ENCODE results near the gene ERN2.

ERN2 gene

DNA sequence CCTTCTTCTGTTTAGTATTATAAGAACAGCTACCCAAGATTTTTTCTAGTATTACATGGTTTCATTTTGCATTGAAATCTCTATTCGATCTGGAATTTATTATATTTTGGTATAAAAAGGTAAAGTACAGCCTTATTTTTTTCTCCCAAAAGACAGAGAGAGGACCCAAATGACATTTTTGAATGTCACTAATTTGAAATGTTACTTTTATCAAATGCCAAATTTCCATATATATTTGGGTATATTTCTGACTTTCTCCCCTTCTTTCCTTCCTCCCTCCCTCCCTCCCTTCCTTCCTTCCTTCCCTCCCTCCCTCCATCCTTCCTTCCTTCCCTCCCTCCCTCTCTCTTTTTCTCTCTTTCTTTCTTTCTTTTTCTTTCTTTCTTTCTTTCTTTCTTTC lies 35.6 kb upstream of the ERN2 start:
- Histone ChIP-seq H3K4me3 (ENCODE audit: low read length) (no peak overlapping the region), H3K9me3 (ENCODE audit: control insufficient read depth, insufficient read depth, low read length) (no peaks in the 10 kb centered on the region), H3K79me2 (ENCODE audit: control insufficient read depth, low read length) (no peaks in the 10 kb centered on the region), H3K4me1 (ENCODE audit: control insufficient read depth, low read length) (no peaks in the 10 kb centered on the region), H3K36me3 (ENCODE audit: control insufficient read depth, low read length) (no peaks in the 10 kb centered on the region), H3F3A (ENCODE audit: control insufficient read depth, insufficient read depth) (no peaks in the 10 kb centered on the region), H3K9me2 (replicated peaks; ENCODE audit: control insufficient read depth, low read length) (no peaks in the 10 kb centered on the region), H3K4me2 (ENCODE audit: low read length) (no peak overlapping the region), H4K20me1 (ENCODE audit: control insufficient read depth, insufficient read depth, low read depth, low read length) (no peaks in the 10 kb centered on the region), H3K27me3 (ENCODE audit: control insufficient read depth, low read length) (no peaks in the 10 kb centered on the region), H3K27ac (ENCODE audit: low read depth, low read length) (no peak overlapping the region)
- no peak for TF ChIP-seq EZH2phosphoT487 (IDR thresholded peaks at IDR 0.05; ENCODE audit: borderline replicate concordance, low read length)

DNA sequence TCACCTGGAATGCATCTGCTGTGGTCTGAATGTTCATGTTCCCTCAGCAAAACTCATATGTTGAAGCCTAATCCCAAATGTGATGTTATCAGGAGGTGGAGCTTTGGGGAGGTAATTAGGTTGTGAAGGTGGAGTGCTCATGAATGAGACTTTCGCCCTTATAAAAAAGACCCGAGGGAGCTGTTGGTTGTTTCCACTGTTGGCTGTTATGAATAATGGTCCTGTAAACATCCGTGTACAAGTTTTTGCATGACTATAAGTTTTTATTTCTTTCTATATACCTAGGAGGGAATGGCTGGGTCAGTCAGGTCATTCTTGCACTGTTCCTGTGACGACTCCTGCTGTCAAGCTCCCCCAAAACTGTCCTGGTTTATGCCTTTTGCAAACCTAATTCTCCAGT lies 32.2 kb upstream of the ERN2 start:
- TF ChIP-seq CTCF (IDR thresholded peaks at IDR 0.05; ENCODE audit: low read depth, low read length, poor library complexity, severe bottlenecking) = no peak
- TF ChIP-seq EZH2phosphoT487 (IDR thresholded peaks at IDR 0.05; ENCODE audit: borderline replicate concordance, low read length) = no peak
- no peaks in the 10 kb centered on the region for H4K20me1 ChIP-seq (ENCODE audit: control insufficient read depth, insufficient read depth, low read depth, low read length)

DNA sequence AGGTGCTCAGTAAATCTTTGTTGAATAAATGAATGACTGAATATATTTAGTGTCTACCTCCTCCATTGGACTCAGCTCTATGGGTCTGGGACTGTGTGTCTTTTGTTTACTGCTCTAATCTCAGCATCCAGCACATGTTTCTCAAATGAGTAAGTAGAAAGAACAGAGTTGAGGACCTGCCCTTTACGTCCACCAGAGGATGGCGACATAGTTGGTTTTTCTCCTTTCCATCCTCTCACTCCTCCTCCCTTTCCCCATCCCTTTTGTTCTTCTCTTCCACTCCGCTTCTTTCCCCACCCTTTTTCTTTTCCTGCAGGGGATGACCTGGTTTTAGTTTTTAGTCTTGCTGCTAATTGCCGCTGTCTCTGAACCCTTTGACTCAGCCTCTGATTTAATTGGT lies 29.7 kb upstream of the ERN2 start:
- Histone ChIP-seq H4K20me1 (ENCODE audit: control insufficient read depth, insufficient read depth, low read depth, low read length) (no peaks in the 10 kb centered on the region), H3K27me3 (ENCODE audit: control insufficient read depth, low read length) (no peaks in the 10 kb centered on the region), H3K4me1 (ENCODE audit: control insufficient read depth, low read length) (no peaks in the 10 kb centered on the region), H3K4me3 (ENCODE audit: low read length) (no peak overlapping the region), H3K79me2 (ENCODE audit: control insufficient read depth, low read length) (no peaks in the 10 kb centered on the region), H3K27ac (ENCODE audit: low read depth, low read length) (no peak overlapping the region), H3K9me3 (ENCODE audit: control insufficient read depth, insufficient read depth, low read length) (no peaks in the 10 kb centered on the region), H3K9me2 (replicated peaks; ENCODE audit: control insufficient read depth, low read length) (no peaks in the 10 kb centered on the region), H3K4me2 (ENCODE audit: low read length) (no peak overlapping the region), H3K36me3 (ENCODE audit: control insufficient read depth, low read length) (no peaks in the 10 kb centered on the region), H3F3A (ENCODE audit: control insufficient read depth, insufficient read depth) (no peaks in the 10 kb centered on the region)
- no peak for TF ChIP-seq CTCF (IDR thresholded peaks at IDR 0.05; ENCODE audit: low read depth, low read length, poor library complexity, severe bottlenecking)
- TF ChIP-seq EZH2phosphoT487 (IDR thresholded peaks at IDR 0.05; ENCODE audit: borderline replicate concordance, low read length) = no peak

More for the DNA sequence above, 32.2 kb upstream of the ERN2 start:
- H3K9me2 ChIP-seq (replicated peaks; ENCODE audit: control insufficient read depth, low read length) = no peaks in the 10 kb centered on the region
- no peak overlapping the region for H3K27ac ChIP-seq (ENCODE audit: low read depth, low read length)
- H3F3A ChIP-seq (ENCODE audit: control insufficient read depth, insufficient read depth) = no peaks in the 10 kb centered on the region
- no peaks in the 10 kb centered on the region for H3K79me2 ChIP-seq (ENCODE audit: control insufficient read depth, low read length)
- H3K4me2 ChIP-seq (ENCODE audit: low read length) = no peak overlapping the region
- H3K27me3 ChIP-seq (ENCODE audit: control insufficient read depth, low read length) = no peaks in the 10 kb centered on the region
- no peaks in the 10 kb centered on the region for H3K9me3 ChIP-seq (ENCODE audit: control insufficient read depth, insufficient read depth, low read length)
- no peak overlapping the region for H3K4me3 ChIP-seq (ENCODE audit: low read length)
- no peaks in the 10 kb centered on the region for H3K4me1 ChIP-seq (ENCODE audit: control insufficient read depth, low read length)
- H3K36me3 ChIP-seq (ENCODE audit: control insufficient read depth, low read length) = no peaks in the 10 kb centered on the region

DNA sequence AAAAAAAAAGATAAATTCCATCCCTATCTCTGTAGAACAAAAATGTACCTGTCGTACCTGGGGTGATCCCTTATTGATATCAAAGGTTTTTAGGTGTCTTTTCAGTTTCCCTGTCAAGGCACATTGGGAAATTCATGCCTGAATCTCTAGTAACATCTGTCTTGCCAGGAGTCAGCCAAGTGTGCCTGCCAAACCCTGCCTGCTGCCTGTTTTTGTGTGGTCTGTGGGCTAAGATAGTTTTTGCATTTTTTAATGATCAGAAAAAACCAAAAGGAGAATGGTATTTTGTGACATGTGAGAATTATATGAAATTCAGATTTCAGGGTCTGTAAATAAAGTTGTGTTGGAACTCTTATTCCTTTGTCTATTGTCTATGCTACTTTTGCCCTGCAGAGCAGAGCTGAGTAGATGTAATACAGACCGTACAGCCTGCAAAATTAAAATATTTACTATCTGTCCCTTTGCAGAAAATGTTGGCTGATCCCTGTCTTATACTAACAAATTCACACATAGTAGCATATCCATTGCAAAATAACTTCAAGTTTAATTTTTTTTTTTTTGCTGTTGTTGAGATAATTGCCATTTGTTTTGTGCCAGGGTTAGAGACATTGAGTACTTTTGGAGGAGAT lies 28.8 kb upstream of the ERN2 start:
- H3K4me1 ChIP-seq (ENCODE audit: control insufficient read depth, low read length) = no peaks in the 10 kb centered on the region
- H3K4me3 ChIP-seq (ENCODE audit: low read length) = no peak overlapping the region
- TF ChIP-seq CTCF (IDR thresholded peaks at IDR 0.05; ENCODE audit: low read depth, low read length, poor library complexity, severe bottlenecking) (no peak), EZH2phosphoT487 (IDR thresholded peaks at IDR 0.05; ENCODE audit: borderline replicate concordance, low read length) (no peak)
- H3K36me3 ChIP-seq (ENCODE audit: control insufficient read depth, low read length) = no peaks in the 10 kb centered on the region
- no peaks in the 10 kb centered on the region for H3K27me3 ChIP-seq (ENCODE audit: control insufficient read depth, low read length)
- H3K27ac ChIP-seq (ENCODE audit: low read depth, low read length) = no peak overlapping the region
- H3K79me2 ChIP-seq (ENCODE audit: control insufficient read depth, low read length) = no peaks in the 10 kb centered on the region
- H4K20me1 ChIP-seq (ENCODE audit: control insufficient read depth, insufficient read depth, low read depth, low read length) = no peaks in the 10 kb centered on the region
- H3F3A ChIP-seq (ENCODE audit: control insufficient read depth, insufficient read depth) = no peaks in the 10 kb centered on the region
- no peak overlapping the region for H3K4me2 ChIP-seq (ENCODE audit: low read length)
- H3K9me3 ChIP-seq (ENCODE audit: control insufficient read depth, insufficient read depth, low read length) = no peaks in the 10 kb centered on the region
- no peaks in the 10 kb centered on the region for H3K9me2 ChIP-seq (replicated peaks; ENCODE audit: control insufficient read depth, low read length)
